OCI-LY7 (cell line): ENCODE measurements around the gene CYP46A1.

Source experiments
- CTCF ChIP-seq: fragments of 200-600 bp; sonication (generic); conservative IDR thresholded peaks from 2 replicates; pipeline ENCODE4 v1.5.1; 2014; ENCODE audit warnings: mild to moderate bottlenecking, antibody characterized with exemption, low read length, moderate library complexity, mixed read lengths
- EZH2phosphoT487 ChIP-seq: fragments of 200-600 bp; sonication (generic); IDR thresholded peaks from 2 replicates; pipeline ENCODE4 v1.6.1; 2018; ENCODE audit warnings: low read depth, borderline replicate concordance, mild to moderate bottlenecking, mixed run types, antibody characterized with exemption, low read length, moderate library complexity, mixed read lengths

- no peak for TF ChIP-seq CTCF
- no peak for TF ChIP-seq EZH2phosphoT487
These were observed 17.6 kb upstream of the CYP46A1 start for GRCh38 chr14:99666533-99666932.
